ENCODE results near the gene C16orf90.
A peak's percentile ranks its signal among the peaks of the same experiment; 100 is the strongest.

C16orf90 gene

GRCh38 chr16:3465911-3466584 is 29.2 kb downstream of the C16orf90 start:
- DNase-seq (ENCODE audit: low read depth), result no peak

- DNase-seq (ENCODE audit: low read depth), result no peak
Measured at GRCh38 chr16:3465301-3465700, 30.0 kb downstream of the C16orf90 start.

- DNase-seq (ENCODE audit: low read depth), result no peak
Measured at GRCh38 chr16:3461151-3461550, 34.1 kb downstream of the C16orf90 start.

- DNase-seq (ENCODE audit: low read depth), result no peak
Measured at GRCh38 chr16:3460585-3460984, 34.7 kb downstream of the C16orf90 start.

DNA sequence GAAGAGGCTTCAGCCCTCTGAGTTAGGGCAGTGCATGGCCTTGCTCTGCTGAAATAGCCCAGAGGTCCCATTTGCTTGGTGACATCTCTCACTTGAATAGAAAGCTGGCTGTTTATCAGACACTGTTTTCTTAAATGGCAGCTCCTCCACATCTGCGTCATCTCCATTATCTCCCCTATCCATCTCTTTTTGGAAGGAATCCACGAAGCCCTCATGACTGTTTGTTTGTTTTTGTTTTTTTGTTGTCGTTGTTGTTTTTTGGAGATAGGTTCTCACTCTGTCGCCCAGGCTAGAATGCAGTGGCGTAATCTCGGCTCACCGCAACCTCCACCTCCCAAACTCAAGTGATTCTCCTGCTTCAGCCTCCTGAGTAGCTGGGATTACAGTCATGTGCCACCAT is 35.2 kb downstream of the C16orf90 start:
- no peak for DNase-seq (ENCODE audit: low read depth)

GRCh38 chr16:3459401-3460090 is 35.7 kb downstream of the C16orf90 start:
- no peak for DNase-seq (ENCODE audit: low read depth)

- DNase-seq (ENCODE audit: low read depth), result no peak
Measured at GRCh38 chr16:3458852-3459361, 36.4 kb downstream of the C16orf90 start.

- no peak for DNase-seq (ENCODE audit: low read depth)
Measured at GRCh38 chr16:3458278-3458851, 36.9 kb downstream of the C16orf90 start.

GRCh38 chr16:3457434-3458252 is 37.6 kb downstream of the C16orf90 start:
- DNase-seq (ENCODE audit: low read depth), result peak; percentile 81

GRCh38 chr16:3454631-3455147 is 40.6 kb downstream of the C16orf90 start:
- DNase-seq (ENCODE audit: low read depth), result no peak

- DNase-seq (ENCODE audit: low read depth), result no peak
Measured at GRCh38 chr16:3454093-3454492, 41.2 kb downstream of the C16orf90 start.

GRCh38 chr16:3444032-3444388 is 51.3 kb downstream of the C16orf90 start:
- DNase-seq (ENCODE audit: low read depth), result peak; percentile 64

All from stromal cell of bone marrow (primary cell).